ENCODE data around the gene SEMA7A.

SEMA7A gene

DNA sequence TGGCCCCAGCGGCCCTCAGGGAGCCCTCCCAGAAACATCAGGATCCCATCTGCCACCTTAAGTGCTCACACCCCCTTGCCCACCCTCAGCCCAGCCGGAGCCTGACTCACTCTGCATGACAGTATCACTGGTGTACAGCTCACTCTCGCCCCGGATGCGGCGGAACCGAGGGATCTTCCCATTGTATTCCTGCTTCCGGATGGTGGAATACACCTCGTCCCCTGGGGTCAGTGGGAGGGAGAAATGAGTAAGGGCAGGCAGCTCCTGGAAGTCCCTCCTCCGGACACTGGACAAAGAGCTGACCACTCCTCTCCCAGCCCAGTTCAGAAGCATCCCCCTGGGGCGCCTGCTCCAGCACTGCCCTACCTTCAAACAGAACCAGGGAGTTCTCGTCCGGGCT is 16.5 kb downstream of the SEMA7A start:
- Histone ChIP-seq H3K4me1 (ENCODE audit: control insufficient read depth, low read length) (no peaks in the 10 kb centered on the region), H3F3A (ENCODE audit: control insufficient read depth, insufficient read depth) (no peaks in the 10 kb centered on the region), H3K9me2 (replicated peaks; ENCODE audit: control insufficient read depth, low read length) (no peaks in the 10 kb centered on the region), H3K9me3 (ENCODE audit: control insufficient read depth, insufficient read depth, low read length) (no peaks in the 10 kb centered on the region), H3K79me2 (ENCODE audit: control insufficient read depth, low read length) (no peaks in the 10 kb centered on the region), H3K36me3 (ENCODE audit: control insufficient read depth, low read length) (no peaks in the 10 kb centered on the region), H4K20me1 (ENCODE audit: control insufficient read depth, insufficient read depth, low read depth, low read length) (peaks cover 19% of the 10 kb centered on the region), H3K4me3 (ENCODE audit: low read length) (no peak overlapping the region), H3K4me2 (ENCODE audit: low read length) (no peak overlapping the region), H3K27me3 (ENCODE audit: control insufficient read depth, low read length) (peaks cover 95% of the 10 kb centered on the region), H3K27ac (ENCODE audit: low read depth, low read length) (no peak overlapping the region)
- TF ChIP-seq EZH2phosphoT487 (IDR thresholded peaks at IDR 0.05; ENCODE audit: borderline replicate concordance, low read length) (no peak), CTCF (IDR thresholded peaks at IDR 0.05; ENCODE audit: low read depth, low read length, poor library complexity, severe bottlenecking) (no peak)

GRCh38 chr15:74415966-74416916 is 17.5 kb downstream of the SEMA7A start:
- Histone ChIP-seq H3K27ac (ENCODE audit: low read depth, low read length) (no peak overlapping the region), H3K4me3 (ENCODE audit: low read length) (no peak overlapping the region), H3K36me3 (ENCODE audit: control insufficient read depth, low read length) (no peaks in the 10 kb centered on the region), H3K4me1 (ENCODE audit: control insufficient read depth, low read length) (no peaks in the 10 kb centered on the region), H3F3A (ENCODE audit: control insufficient read depth, insufficient read depth) (no peaks in the 10 kb centered on the region), H3K27me3 (ENCODE audit: control insufficient read depth, low read length) (peaks cover 95% of the 10 kb centered on the region), H4K20me1 (ENCODE audit: control insufficient read depth, insufficient read depth, low read depth, low read length) (peaks cover 20% of the 10 kb centered on the region), H3K9me2 (replicated peaks; ENCODE audit: control insufficient read depth, low read length) (no peaks in the 10 kb centered on the region), H3K79me2 (ENCODE audit: control insufficient read depth, low read length) (no peaks in the 10 kb centered on the region), H3K9me3 (ENCODE audit: control insufficient read depth, insufficient read depth, low read length) (no peaks in the 10 kb centered on the region), H3K4me2 (ENCODE audit: low read length) (no peak overlapping the region)
- TF ChIP-seq CTCF (IDR thresholded peaks at IDR 0.05; ENCODE audit: low read depth, low read length, poor library complexity, severe bottlenecking) (no peak), EZH2phosphoT487 (IDR thresholded peaks at IDR 0.05; ENCODE audit: borderline replicate concordance, low read length) (no peak)

- TF ChIP-seq EZH2phosphoT487 (IDR thresholded peaks at IDR 0.05; ENCODE audit: borderline replicate concordance, low read length): no peak
- no peak for TF ChIP-seq CTCF (IDR thresholded peaks at IDR 0.05; ENCODE audit: low read depth, low read length, poor library complexity, severe bottlenecking)
- H3K36me3 ChIP-seq (ENCODE audit: control insufficient read depth, low read length): no peaks in the 10 kb centered on the region
- no peaks in the 10 kb centered on the region for H3K79me2 ChIP-seq (ENCODE audit: control insufficient read depth, low read length)
These were observed 19.0 kb downstream of the SEMA7A start for GRCh38 chr15:74414603-74415338.

More at GRCh38 chr15:74414603-74415338, 19.0 kb downstream of the SEMA7A start:
- Histone ChIP-seq H3K4me2 (ENCODE audit: low read length) (no peak overlapping the region), H4K20me1 (ENCODE audit: control insufficient read depth, insufficient read depth, low read depth, low read length) (peaks cover 25% of the 10 kb centered on the region), H3K4me1 (ENCODE audit: control insufficient read depth, low read length) (no peaks in the 10 kb centered on the region), H3K9me3 (ENCODE audit: control insufficient read depth, insufficient read depth, low read length) (no peaks in the 10 kb centered on the region), H3K27ac (ENCODE audit: low read depth, low read length) (no peak overlapping the region), H3K9me2 (replicated peaks; ENCODE audit: control insufficient read depth, low read length) (no peaks in the 10 kb centered on the region), H3K27me3 (ENCODE audit: control insufficient read depth, low read length) (peaks cover 94% of the 10 kb centered on the region), H3F3A (ENCODE audit: control insufficient read depth, insufficient read depth) (no peaks in the 10 kb centered on the region), H3K4me3 (ENCODE audit: low read length) (no peak overlapping the region)
